NCI-H524 (cell line): ENCODE results near the gene C14orf132.
"Not testable (repeated sequence)": the region's sequence is repeated elsewhere in the genome, so short reads cannot be mapped to it uniquely, and the experiment has no call there.

Source experiments
- DNase-seq, 2 experiments: peaks; one replicate each; lab custom pipeline; 2025; lab: John Stamatoyannopoulos, UW

The C14orf132 gene

DNA sequence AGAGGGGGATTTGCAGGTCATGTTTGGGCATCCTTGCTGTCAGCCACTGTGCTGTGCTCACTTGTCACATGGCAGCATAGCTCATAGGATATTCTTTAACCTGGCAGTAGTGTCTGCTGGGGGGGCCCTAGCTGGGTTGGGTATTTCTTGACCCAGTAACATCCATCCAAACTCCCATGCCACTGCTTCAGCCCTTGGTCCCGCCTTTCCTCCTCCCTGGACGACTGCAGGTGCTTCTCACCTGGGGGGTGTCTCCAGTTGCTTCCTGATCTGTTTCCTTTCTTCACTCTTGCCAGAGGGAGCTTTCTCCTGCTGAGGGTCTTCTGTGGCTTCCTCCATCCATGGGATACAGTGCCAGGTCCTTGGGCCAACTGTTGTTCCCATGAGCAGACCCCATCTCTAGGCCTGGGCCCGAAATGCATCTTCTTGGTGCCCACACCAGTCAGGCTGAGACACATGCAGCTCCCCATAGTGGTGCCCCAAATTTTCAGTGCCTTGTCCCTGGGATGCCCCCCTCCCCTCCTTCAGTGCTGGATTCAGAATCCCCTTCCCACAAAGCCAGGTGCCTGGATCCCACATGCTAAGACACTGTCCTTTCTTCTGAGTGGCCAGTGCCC is 20.5 kb downstream of the C14orf132 start:
- DNase-seq, result no peak

DNA sequence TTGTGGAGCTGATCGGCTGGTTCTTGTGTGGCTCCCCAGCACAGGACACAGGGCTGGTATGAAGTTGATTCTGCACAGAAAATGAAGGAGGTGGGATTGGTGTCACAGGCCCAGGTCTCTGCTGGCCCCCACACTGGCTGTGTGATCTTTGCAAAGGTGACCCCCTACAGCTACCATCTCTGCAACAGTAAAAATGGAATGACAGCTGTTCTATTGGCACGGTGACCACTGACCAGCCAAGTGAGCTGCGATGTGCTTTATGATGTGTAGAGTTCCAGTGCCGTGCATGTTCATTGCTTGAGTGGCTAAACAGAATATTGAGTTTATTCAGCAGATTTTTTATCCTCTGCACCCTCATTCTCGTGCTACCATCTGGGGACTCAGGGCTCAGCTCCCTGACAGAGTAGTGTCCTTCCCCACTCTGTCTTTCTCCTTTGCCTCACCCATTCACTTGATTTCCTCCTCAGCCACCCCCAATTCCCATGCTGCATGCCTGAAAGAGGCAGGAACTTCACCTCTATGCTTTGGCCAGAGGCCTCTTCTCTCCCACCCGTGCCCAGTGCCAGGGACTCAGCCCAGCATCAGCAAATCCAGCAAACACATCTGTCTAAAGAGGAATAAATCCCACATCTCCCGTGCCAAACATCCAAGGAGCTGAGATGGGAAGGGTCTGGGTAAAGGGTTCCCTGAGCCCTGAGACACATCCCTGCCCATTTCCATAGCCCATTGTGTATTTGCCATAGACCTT is 21.2 kb downstream of the C14orf132 start:
- DNase-seq, result no peak

DNA sequence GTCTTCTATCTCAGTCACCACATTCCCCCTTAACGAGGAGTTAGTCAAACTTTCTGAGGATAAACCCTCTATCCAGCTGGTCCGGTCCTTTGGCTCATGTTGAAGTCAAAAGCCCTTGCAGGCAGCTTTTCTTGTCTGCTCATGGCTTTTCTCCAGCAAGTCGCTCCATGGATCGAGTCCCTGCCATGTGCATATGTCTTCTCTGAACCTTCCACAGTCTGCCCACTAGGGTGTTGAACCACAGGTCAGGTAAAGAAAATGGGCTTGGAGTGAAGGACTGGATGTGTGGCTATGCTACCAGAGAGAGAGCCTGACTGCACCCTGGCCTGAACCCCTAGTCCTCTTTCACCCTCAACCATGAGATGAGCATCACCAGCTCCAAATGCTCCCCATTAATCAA is 22.8 kb downstream of the C14orf132 start:
- DNase-seq, result peak in 1 of 2 experiments; percentile 11

DNA sequence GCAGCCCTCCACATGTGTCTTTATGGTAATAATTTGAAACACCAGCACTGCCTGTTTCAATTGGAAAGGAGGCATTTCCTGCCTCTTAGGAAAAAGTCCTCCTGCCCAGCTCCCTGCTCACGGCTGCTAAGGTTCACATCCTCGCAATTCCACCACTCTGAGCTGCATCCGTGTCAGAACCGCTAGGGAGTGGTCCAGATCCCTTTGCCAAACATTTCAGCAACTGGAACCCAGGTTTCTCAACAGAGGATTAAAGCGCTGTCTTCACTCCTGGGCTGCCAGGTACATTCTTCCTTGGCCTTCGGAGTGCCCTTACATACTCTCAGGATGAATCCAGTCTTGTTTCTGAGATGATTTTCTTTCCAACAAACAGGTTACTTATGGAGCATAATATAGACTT is 23.3 kb downstream of the C14orf132 start:
- DNase-seq, result no peak

DNA sequence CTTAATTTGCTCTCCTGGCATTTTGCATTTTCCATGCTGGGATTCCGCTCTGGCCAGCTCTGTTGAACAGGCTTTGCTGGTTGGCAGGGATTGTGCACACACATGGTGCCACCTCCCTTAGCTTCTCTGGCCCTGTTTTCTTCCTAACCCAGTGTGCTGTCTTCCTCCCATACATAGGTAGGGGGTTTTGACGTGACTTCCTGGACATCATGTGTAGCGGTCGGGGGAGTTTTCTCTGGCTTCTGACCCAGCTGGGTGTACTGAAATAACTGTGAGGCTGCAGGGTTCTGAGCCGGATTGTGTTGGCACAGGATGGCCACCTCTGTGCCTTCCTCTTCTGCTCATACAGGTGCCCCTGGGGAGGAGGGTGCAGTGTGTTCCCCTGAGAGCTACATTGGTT is 25.7 kb downstream of the C14orf132 start:
- no peak for DNase-seq

DNA sequence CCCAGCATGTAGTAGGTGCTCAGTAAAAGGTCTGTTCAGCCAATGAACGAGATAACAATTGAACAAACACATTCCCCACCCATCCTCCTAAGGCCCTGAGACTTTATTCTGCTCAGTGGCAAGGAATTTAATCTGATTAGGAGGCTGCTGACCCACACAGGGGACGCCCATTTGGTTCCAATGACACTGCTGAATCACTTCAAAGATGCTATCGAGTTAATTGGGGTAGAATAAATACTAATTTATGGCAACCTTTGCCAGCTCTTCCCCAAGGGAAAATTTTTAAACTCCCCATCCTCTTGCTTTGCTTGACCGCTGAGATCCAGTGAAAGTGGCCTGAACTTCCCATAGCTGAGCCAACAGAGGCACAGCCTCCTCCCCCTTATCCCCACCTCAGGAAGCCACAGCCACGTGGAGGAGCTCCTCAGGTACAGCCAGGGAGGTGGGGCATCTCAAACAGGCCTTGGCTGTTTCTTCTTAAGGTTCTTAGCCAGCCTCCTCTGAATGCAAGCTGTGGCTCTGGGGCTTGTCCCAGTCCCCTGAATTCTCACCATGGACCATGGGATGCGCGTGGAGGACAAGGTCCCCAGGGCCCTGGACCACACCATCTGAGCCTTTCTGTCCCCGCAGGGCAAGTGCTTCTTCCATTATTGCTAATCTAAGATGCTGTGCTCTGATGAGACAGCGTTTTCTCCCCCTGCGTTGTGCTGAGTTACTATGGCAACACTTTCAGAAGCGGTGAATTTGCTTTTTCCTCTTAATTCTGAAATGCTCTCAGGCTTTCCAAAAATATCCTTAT is 26.7 kb downstream of the C14orf132 start:
- no peak for DNase-seq

DNA sequence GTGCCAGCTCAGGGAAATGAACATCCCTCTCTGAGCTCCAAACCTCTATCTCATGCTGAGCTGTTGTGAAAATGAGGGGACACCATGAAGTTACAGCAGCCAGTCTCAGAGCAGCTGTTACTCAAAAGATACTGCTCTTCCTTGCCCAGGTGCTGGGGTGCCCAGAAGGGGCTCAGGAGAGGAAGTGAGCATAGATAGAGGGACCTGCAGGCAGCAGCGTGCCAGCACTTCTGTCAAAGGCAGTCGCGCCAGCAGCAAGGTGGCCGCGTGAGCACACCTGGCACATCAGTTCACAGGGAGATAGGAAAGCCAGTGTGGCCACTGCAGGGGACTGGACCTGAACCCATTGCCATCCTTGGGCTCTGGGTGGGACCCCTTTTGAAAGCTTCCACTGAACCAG is 27.8 kb downstream of the C14orf132 start:
- no peak for DNase-seq

DNA sequence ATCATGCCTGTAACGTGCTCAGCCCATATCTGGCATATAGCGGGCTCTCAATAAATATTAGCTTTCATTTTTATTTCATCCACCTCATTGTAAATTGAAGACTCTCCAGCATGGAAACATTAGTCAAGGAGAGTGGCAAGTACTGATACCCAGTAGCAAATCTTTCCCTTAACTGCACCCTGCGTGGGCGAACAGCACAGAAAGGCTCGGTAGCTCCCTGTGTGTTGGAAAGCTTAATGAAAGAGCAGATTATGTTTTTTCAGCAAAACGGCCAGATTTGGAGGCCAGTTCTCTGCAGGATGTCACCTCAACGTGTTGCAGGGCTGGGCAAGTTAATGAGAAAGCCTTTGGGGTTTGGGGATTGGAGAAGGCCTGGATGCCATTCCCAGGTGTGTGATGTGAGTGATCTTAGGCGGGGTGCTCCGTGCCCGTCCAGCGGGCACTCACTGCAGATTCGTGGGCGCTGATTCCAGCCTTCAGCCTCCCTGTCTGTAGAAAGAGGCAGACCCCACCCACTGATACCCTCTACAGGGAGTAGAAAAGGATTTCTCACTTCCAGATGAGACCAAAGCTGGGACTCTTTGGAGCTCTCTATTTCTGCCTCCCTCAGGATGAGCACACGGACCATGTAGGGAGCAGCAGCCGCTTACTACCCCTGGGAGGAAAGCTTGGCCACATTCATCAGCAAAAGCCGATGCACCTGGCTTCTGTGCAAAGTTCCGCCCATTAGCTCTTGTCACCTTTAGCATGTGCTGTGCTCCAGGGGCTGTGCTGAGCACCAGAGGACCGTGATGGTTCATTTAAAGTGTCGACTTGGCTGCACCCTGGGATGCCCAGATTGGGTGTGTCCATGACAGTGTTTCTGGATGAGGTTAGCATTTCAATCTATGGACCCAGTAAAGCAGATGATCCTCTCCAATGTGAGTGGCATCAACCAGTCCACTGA is 29.1 kb downstream of the C14orf132 start:
- DNase-seq, result peak in 1 of 2 experiments; percentile 49

DNA sequence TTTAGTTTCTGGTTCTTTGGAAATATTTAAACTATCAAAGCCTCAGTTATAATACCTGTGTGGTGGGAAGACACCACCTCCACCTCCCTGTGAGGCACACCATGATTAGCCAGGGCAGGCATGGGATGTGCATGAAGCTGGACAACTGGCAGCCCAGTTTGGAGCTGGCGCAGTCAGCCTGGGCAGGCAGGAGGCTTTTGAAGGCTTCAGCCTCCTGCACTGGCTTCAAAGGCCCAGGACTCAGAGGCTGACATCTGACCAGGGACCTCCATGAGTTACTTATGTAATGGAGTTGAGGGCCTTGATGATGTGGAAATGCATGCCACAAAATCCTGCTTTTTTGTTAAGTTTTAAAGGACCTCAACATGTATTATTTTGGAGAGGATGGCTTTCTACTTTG is 30.3 kb downstream of the C14orf132 start:
- no peak for DNase-seq

DNA sequence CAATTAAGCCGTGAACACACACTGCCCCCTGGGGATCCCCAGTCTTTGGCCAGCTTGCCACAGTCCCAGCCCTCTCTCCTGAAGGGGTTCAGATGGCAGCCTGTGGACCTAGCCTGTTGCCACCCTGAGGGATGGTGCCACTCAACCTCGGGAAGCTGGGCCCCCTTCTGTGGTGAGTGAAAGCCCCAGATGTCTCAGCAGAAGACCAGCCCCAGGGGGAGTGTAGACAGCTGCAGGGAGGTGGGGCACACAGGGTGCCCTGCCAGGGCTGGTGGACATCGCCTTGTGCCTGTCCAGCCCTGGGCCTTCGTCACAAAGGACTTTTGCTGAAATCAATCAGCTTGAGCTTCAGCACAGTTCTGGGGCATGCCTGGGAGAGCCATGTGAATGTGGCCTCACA is 32.4 kb downstream of the C14orf132 start:
- DNase-seq, result no peak

DNA sequence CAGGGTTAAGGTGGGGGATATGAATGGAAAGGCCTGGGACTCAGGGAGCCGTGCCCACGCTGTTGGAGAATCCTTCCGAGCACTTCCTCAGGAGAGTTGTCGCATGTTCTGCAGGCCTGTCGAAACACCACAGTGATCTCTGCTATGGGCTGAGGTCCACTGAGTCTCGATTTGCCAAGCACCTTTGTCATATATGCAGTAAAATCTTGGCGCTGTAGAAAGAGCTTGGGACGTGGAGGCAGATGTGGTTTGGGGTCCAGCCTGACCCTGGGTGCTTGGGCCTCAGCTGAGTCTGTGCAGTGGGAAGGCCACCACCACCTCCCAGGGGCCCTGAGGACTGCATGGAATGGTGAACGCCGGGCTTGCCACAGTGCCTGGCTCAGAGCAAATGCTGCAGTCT is 32.9 kb downstream of the C14orf132 start:
- no peak for DNase-seq

DNA sequence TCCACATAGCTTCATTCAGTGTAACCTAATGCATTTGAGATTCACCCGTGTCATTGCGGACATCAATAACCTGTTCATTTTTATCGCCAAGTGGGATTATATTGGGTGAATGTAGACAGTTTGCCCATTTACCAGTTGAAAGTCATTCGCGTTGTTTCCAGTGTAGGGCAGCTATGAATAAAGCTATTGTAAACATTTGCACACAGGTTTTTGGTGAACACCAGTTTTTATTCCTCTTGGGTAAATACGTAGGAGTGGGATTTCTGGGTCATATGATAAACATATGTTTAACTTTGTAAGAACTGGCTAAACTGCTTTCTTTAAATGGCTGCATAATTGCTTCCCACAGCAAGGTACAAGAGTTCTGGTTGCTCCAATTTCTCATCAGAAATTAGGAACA is 33.6 kb downstream of the C14orf132 start:
- DNase-seq, result no peak

DNA sequence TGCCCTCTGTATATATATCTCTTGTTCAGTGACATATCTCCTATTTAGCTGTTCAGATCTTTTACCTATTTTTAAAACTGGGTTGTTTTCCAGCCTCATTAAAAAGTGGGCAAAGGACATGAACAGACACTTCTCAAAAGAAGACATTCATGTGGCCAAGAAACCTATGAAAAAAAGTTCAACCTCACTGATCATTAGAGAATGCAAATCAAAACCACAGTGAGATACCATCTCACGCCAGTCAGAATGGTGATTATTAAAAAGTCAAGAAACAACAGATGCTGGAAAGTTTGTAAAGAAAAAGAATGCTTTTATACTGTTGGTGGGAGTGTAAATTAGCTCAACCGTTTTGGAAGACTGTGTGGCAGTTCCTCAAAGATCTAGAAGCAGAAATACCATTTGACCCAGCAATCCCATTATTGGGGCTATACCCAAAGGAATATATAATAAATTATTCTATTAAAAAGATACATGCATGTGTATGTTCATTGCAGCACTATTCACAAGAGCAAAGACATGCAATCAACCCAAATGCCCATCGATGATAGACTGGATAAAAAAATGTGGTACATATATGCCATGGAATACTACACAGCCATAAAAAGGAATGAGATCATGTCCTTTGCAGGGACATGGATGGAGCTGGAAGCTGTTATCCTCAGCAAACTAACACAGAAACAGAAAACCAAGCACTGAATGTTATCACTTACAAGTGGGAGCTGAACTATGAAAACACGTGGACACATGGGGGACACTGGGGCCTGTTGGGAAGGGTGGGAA is 34.3 kb downstream of the C14orf132 start:
- not testable (repeated sequence) for DNase-seq

DNA sequence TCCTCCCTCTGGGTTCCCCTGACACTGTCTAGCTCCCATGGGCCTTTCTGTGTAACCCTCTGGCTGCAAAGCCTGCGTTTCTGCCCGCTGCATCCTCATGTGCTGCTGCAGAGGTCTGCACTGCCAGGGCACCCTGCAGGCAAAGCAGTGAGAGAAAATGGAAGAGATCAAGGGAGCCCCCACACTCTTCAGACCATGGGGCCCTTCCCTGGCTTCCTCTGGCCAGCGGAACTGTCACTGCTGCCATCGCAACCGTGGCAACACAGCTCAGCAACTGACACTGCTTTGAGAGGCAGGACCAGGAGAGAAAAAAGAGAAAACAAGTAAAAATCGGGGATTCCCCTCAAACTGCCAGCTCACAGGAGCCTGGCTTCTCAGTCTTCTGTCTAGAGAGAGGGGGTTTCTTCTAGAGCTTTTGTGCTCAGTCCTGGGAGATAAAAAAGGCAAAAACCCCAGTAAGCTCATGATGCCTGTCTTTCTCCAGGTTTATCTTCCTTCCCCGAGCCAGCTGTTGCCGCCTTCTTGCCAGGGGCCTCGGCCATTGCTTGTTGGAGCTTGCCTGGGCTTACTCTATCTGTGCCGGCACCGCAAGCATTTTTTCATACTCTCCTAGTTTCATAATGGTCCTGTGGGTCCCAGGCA is 38.9 kb downstream of the C14orf132 start:
- peak; percentile 26 to 52 for DNase-seq

DNA sequence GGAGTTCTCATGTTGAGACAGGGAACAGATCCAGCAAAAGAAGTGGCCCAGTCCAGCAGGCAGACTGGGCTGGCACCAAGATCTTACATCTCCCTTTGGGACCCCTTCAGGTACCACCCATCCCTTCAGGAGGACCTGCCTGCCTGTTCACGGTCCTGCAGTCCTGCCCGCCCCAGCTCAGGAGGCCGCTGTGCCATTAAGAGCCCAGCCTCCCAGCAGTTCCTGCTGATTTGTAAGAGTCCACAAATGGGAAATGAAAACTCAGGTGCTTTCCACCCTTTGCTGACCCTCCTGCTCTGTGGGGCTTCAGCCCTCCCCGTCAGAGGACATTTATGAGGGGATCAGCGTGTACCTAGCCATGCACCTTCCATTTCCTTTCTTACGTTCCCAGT is 39.5 kb downstream of the C14orf132 start:
- DNase-seq, result no peak

DNA sequence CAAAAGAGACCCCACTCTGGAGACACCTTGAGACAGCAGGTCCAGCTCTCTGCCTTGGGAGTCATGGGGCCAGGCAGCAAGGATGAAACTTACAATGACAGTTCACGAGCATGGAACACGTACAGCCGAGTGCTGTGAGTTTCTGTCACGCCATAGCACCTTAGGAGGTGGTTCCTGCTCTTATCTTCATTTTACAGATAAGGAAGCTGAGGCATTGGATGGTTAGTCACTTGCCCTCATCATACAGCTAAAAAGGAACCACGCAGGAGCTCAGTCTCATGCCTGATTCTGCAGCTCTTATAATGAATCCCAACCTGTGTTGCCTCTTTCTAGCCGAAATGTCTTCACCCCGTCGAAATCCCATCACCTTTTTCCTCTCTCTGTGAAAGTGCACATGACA is 39.9 kb downstream of the C14orf132 start:
- no peak for DNase-seq

DNA sequence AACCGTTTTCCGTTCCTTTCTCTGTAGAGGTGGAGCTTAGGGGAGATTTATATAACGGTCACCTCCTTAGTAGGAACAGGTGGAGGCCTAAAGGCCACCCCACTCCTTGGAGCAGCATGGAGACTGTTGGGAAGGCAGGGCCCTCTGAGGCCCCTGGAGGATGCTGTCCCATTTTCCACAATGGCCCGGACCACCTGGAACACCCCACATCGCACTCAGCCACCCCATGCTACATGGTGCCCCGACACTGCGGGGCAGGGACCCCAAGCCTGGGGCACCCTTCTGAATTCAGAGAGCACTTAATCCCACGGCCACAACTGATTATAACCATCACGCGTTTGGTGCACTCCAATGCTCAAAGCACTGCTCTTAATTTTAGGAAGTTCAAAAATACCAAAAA is 41.4 kb downstream of the C14orf132 start:
- no peak for DNase-seq

DNA sequence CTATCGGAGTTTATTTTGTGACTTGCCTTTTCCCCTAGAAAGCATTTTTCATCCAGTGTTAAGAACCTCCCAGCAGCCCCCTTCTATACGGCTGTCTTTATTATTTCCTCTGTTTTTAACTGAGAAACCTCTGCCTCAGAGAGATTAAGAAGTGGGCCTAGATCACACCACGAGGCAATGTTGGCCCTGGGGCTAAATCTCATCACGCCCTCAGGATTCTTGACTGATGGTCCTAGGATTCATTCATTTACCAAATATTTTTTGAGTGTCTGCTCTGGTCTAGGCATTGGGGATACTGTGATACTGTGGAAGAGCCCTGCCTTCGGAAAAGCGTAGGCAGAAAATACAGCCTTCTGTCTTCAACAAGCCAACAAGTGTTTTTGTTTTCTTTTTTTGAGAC is 42.1 kb downstream of the C14orf132 start:
- DNase-seq, result no peak

DNA sequence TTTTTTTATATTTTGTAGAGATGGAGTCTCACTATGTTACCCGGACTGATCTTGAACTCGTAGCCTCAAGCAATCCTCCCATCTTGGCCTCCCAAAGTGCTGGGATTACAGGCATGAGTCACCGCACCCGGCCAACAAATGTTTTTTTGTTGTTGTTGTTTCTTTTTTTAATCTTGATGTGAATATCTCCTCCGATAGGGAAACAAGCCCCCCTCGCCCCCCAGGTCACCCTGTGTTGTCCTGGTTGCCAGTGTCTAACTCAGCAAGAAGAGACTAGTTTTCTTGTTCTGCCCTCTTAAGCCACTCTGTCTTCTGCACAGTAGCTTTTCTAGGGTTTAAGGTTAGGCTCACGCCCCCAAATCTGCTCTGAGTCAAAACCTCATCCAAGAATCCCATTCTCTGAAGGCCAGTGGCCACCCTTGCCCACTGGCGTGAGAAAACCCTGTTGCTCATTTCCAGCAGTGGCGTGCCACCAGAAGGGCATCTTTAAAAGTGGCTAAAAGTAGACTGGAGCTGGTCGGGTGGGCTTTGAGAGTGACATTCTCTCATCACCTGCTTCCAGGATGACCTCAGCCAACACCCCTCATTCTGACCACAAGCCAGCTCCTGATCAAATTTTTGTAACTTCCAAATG is 42.7 kb downstream of the C14orf132 start:
- DNase-seq, result no peak
